Fibroblast of villous mesenchyme (primary cell): Measurements from ENCODE around the gene BEND7. TPM values are rescaled to one million over a fixed set of nuclear protein-coding genes. Genes with fewer than 3 reads are reported as not detected.

Source experiments
- DNase-seq: peaks from one replicate; pipeline ENCODE4 v3.0.0-alpha.2; 2010; ENCODE audit warnings: low read depth
- H3K4me3 ChIP-seq: 2 replicates; pipeline ENCODE4 v1.5.1; 2011; ENCODE audit warnings: low read depth, mild to moderate bottlenecking, low read length
- CTCF ChIP-seq: IDR thresholded peaks from 2 replicates; pipeline ENCODE4 v1.5.1; 2012; ENCODE audit warnings: low read depth, mild to moderate bottlenecking, low read length; ENCODE audit not compliant: insufficient read depth
- total RNA-seq: library from RNA; depleted of rRNA; stranded (reverse); fragments of >200 nt; gene quantifications from 2 replicates; pipeline ENCODE4 v1.2.3, GENCODE V29; 2012

The BEND7 gene
- total RNA-seq: under 0.01 and 0.64 TPM in 2 replicates

DNA sequence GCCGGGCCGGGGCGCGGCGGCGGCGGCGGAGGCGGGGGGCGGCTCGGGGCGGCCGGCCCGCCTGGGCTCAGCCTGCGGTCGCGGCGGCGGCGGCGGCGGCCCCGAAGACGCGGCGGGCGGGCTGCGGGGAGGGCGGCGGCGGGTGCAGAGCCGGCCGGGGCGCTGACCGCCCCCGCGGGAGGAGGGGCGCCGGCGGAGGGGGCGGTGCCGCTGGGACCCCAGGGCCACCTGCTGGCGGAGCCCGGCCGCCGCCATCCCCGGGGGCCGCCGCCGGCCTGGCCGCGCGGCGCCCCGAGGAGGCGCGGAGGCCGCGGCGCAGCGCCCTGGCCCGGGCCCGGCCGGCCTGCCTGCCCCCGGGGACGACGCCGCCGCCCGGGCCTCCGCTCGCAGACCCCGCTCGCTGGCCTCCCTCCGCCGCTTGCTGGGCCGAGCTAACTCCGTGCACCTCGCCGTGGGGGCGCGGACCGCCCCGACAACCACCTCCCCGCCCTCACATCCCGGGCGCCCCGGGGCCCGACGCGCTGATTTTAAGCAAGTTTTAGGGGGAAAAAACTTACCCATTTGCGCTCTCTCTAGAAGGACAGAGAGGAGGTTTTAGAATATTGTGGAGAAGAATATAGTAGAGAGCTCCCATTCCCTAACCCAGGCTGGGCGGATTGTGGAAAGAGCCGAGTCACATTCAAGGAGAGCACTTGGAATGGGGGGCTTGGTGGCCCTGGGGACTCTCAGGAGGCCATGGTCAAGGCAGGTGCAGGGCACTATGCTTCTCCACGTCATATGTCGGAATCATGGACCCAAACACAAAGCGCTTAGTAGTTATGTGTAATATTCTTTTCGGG is at the start of gene BEND7:
BEND7 (minus strand) TSS at position 140 of the 839 bp plus-strand sequence. CDS start 481 bp downstream, outside the sequence.
- no peak for TF ChIP-seq CTCF
- no peak for DNase-seq

GRCh38 chr10:13573960-13574359 is 45.1 kb upstream of the BEND7 start:
- TF ChIP-seq CTCF: no peak
- no peak overlapping the region for H3K4me3 ChIP-seq
- DNase-seq: no peak

More for the DNA sequence above, at the start of gene BEND7:
- H3K4me3 ChIP-seq: peak within 1 kb of the TSS; percentile 53

- TF ChIP-seq CTCF: no peak
- DNase-seq: no peak
Measured at GRCh38 chr10:13571541-13571940, 42.7 kb upstream of the BEND7 start.

DNA sequence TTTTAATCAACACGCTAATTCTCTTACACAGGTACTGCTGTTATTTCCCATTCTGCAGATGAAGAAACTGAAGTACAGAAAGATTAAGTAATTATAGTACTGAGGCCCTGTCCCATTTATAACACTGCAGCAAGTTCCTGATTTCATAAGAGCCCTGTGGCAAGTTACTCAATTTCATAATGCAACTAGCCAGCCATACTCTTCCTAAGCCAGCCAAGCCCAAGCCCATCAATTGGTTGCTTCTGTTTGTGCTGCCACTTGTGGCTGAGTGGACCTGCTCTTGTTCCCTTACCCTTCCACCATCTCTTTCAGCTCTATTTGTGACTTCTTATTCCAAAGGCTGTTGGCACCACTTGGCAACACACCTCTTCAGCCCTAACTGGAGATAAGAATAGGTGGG is 38.2 kb upstream of the BEND7 start:
- DNase-seq: peak; percentile 12
- no peak overlapping the region for H3K4me3 ChIP-seq
- TF ChIP-seq CTCF: no peak

More at GRCh38 chr10:13571541-13571940, 42.7 kb upstream of the BEND7 start:
- H3K4me3 ChIP-seq: no peak overlapping the region

DNA sequence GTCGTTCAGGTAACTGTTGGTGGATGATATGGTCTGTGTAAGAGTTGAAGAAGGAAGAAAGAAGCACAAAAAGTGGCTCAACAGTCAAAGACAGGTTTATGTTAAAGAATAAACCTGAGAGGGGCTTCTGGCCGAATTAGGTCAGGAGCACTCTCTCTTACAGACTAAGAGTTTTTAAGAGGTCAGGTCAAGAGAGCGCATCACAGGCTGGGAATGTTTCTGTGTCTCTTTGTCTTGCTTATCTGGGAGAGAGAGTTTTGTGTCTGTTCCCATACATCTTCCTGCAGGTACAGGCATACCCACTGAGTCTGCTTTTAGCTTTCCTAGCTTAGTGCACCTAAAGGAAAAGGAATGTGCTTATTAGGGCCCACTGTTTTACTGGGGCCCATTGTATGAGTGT is 35.8 kb upstream of the BEND7 start:
- TF ChIP-seq CTCF: no peak
- no peak overlapping the region for H3K4me3 ChIP-seq
- DNase-seq: no peak

GRCh38 chr10:13563481-13564445 is 34.9 kb upstream of the BEND7 start:
- no peak for TF ChIP-seq CTCF
- no peak overlapping the region for H3K4me3 ChIP-seq
- no peak for DNase-seq
